Epithelial cell of proximal tubule (primary cell): ENCODE results near the gene LRP1-AS. TPM values are rescaled to one million over a fixed set of nuclear protein-coding genes. Genes with fewer than 3 reads are reported as not detected.
A peak's percentile ranks its signal among the peaks of the same experiment; 100 is the strongest.
"Not testable (repeated sequence)": the region's sequence is repeated elsewhere in the genome, so short reads cannot be mapped to it uniquely, and the experiment has no call there.

ENCODE experiments used
- DNase-seq: peaks from one replicate; pipeline ENCODE4 v3.0.0-alpha.2; 2011; ENCODE audit warnings: low read depth
- H3K4me3 ChIP-seq: 2 replicates; pipeline ENCODE4 v1.5.1; 2011; ENCODE audit warnings: low read depth, mild to moderate bottlenecking, low read length
- total RNA-seq: library from RNA; depleted of rRNA; stranded (reverse); fragments of >200 nt; gene quantifications from 2 replicates; pipeline ENCODE4 v1.2.3, GENCODE V29; 2015
- TF ChIP-seq, protein P1 (sequence below): conservative IDR thresholded peaks from 2 replicates; pipeline ENCODE4 v1.5.1; 2012; ENCODE audit warnings: low read depth, mild to moderate bottlenecking, low read length

LRP1-AS gene
- total RNA-seq, 1 donor from 2014 or later = not detected

DNA sequence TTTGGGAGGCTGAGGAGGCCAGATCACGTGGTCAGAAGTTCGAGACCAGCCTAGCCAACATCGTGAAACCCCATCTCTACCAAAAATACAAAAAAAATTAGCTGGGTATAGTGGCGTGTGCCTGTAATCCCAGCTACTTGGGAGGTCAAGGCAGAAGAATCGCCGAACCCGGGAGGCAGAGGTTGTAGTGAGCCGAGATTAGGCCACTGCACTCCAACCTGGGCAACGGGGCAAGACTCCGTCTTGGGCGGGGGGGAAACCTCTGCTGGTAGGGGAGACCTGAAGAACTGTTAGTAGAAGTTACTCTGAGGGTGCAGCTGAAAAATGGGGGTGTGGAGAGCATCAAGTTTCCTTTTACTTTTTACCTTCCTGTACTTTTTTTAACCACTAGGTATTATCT lies 21.4 kb downstream of the LRP1-AS start:
- TF ChIP-seq, protein P1, sequence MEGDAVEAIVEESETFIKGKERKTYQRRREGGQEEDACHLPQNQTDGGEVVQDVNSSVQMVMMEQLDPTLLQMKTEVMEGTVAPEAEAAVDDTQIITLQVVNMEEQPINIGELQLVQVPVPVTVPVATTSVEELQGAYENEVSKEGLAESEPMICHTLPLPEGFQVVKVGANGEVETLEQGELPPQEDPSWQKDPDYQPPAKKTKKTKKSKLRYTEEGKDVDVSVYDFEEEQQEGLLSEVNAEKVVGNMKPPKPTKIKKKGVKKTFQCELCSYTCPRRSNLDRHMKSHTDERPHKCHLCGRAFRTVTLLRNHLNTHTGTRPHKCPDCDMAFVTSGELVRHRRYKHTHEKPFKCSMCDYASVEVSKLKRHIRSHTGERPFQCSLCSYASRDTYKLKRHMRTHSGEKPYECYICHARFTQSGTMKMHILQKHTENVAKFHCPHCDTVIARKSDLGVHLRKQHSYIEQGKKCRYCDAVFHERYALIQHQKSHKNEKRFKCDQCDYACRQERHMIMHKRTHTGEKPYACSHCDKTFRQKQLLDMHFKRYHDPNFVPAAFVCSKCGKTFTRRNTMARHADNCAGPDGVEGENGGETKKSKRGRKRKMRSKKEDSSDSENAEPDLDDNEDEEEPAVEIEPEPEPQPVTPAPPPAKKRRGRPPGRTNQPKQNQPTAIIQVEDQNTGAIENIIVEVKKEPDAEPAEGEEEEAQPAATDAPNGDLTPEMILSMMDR = no peak
- no peak overlapping the region for H3K4me3 ChIP-seq
- DNase-seq = no peak

- DNase-seq = no peak
- TF ChIP-seq, protein P1 = peak; percentile 98
- H3K4me3 ChIP-seq = no peak overlapping the region
Measured at GRCh38 chr12:57124261-57124877, 23.1 kb downstream of the LRP1-AS start.

GRCh38 chr12:57123813-57124212 lies 23.6 kb downstream of the LRP1-AS start:
- DNase-seq = no peak
- TF ChIP-seq, protein P1 = no peak
- H3K4me3 ChIP-seq = no peak overlapping the region

GRCh38 chr12:57120718-57121117 lies 26.7 kb downstream of the LRP1-AS start:
- DNase-seq, H3K4me3 ChIP-seq: not testable (repeated sequence)

DNA sequence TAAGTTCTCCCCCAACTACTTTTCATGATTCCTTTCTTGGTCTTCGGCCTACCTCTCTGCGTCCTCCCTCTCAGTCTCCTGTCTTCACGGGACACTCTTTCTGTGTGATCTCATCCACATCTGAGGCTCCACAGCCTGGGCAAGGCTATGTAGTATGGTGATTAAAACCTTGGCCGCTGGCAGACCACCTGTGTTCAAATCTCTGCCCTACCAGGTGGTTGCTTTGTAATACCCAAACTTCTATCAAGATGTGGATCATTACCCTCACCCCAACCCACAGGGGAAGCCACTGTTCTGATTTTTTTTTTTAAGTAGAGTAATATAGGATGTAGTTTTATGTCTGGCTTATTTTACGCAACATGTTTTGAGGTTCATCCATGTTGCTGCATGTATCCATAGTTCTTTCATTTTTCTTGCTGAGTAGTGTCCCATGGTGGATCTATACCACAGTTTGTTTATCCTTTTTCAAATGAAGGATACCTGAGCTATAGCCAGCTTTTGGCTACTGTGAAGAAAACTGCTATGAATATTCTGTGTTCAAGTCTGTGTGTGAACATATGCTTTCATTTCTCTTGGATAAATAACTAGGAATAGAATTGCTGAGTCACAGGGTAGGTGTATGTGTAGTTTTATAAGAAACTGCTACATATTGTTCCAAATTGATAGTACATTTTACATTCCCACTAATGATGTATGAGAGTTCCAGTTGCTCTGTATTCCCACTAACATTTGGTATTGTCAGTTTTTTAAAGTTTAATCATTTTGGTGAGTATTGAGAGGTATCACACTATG lies 27.9 kb downstream of the LRP1-AS start:
- no peak for DNase-seq
- TF ChIP-seq, protein P1 = no peak
- H3K4me3 ChIP-seq = no peak overlapping the region

DNA sequence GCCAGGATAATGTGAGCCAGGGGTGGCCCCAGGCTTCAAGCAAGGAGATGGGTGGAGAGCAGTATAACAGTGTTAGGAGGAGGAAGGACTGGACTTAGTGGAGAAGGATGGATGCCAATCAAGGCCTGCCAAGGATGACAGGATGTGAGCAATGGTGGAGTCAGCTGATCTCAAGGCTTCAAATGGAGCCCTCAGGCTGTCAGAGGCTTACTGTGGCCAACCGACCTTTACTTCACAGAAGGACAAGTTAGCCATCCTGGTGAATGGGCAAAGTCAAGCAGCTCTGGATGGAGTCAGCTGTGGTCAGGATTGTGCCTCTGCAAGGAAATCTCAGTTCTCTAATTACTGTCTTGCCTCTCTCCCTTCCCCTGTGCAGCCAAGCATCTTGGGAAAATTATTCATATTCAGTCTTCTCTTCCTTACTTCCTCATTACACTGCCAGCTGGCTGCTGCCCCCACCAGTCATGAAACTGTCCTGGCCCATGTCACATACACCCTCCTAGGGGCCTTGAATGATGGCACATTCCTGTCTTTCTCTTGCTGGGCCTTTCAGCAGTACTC lies 28.6 kb downstream of the LRP1-AS start:
- DNase-seq = no peak
- H3K4me3 ChIP-seq = no peak overlapping the region
- TF ChIP-seq, protein P1 = no peak

GRCh38 chr12:57116580-57117281 lies 30.7 kb downstream of the LRP1-AS start:
- no peak overlapping the region for H3K4me3 ChIP-seq
- no peak for DNase-seq
- TF ChIP-seq, protein P1 = no peak
